ENCODE measurements around the gene THY1.
"Not testable (repeated sequence)": the region's sequence is repeated elsewhere in the genome, so short reads cannot be mapped to it uniquely, and the experiment has no call there.

Gene THY1

GRCh38 chr11:119416606-119417580, 6.1 kb downstream of the THY1 start:
- H3K36me3 ChIP-seq (ENCODE audit: control insufficient read depth in 1 of 2, insufficient read depth in 2 of 2, low read length in 2 of 2): peaks cover 3 to 8% of the 10 kb centered on the region in 2 donors
- H3K4me1 ChIP-seq (ENCODE audit: control insufficient read depth in 1 of 2, insufficient read depth in 2 of 2, low read length in 2 of 2): peaks cover 0 to 7% of the 10 kb centered on the region in 2 donors
- H3K27me3 ChIP-seq (ENCODE audit: low read depth, low read length): peaks cover 2% of the 10 kb centered on the region
- H3K9me3 ChIP-seq (ENCODE audit: control insufficient read depth in 1 of 2, low read length in 2 of 2): no peaks in the 10 kb centered on the region
- H3K27ac ChIP-seq (ENCODE audit: low read length): no peak overlapping the region
- H3K4me3 ChIP-seq (ENCODE audit: low read depth in 1 of 2, low read length in 2 of 2): no peak overlapping the region

GRCh38 chr11:119415966-119416365, 7.0 kb downstream of the THY1 start:
- no peak overlapping the region for H3K4me3 ChIP-seq (ENCODE audit: low read depth in 1 of 2, low read length in 2 of 2)
- H3K27ac ChIP-seq (ENCODE audit: low read length): no peak overlapping the region
- H3K4me1 ChIP-seq (ENCODE audit: control insufficient read depth in 1 of 2, insufficient read depth in 2 of 2, low read length in 2 of 2): no peaks in the 10 kb centered on the region
- no peaks in the 10 kb centered on the region for H3K27me3 ChIP-seq (ENCODE audit: low read depth, low read length)
- peaks cover 3 to 8% of the 10 kb centered on the region in 2 donors for H3K36me3 ChIP-seq (ENCODE audit: control insufficient read depth in 1 of 2, insufficient read depth in 2 of 2, low read length in 2 of 2)
- no peaks in the 10 kb centered on the region for H3K9me3 ChIP-seq (ENCODE audit: control insufficient read depth in 1 of 2, low read length in 2 of 2)

- no peaks in the 10 kb centered on the region for H3K4me1 ChIP-seq (ENCODE audit: control insufficient read depth in 1 of 2, insufficient read depth in 2 of 2, low read length in 2 of 2)
- H3K9me3 ChIP-seq (ENCODE audit: control insufficient read depth in 1 of 2, low read length in 2 of 2): no peaks in the 10 kb centered on the region
- H3K4me3 ChIP-seq (ENCODE audit: low read depth in 1 of 2, low read length in 2 of 2): no peak overlapping the region
- no peak overlapping the region for H3K27ac ChIP-seq (ENCODE audit: low read length)
- peaks cover 3 to 8% of the 10 kb centered on the region in 2 donors for H3K36me3 ChIP-seq (ENCODE audit: control insufficient read depth in 1 of 2, insufficient read depth in 2 of 2, low read length in 2 of 2)
- no peaks in the 10 kb centered on the region for H3K27me3 ChIP-seq (ENCODE audit: low read depth, low read length)
These were observed 7.5 kb downstream of the THY1 start for GRCh38 chr11:119415517-119415916.

- Histone ChIP-seq H3K4me3 (ENCODE audit: low read depth in 1 of 2, low read length in 2 of 2) (no peak overlapping the region), H3K36me3 (ENCODE audit: control insufficient read depth in 1 of 2, insufficient read depth in 2 of 2, low read length in 2 of 2) (peaks cover 3 to 13% of the 10 kb centered on the region in 2 donors), H3K9me3 (ENCODE audit: control insufficient read depth in 1 of 2, low read length in 2 of 2) (no peaks in the 10 kb centered on the region), H3K27me3 (ENCODE audit: low read depth, low read length) (no peaks in the 10 kb centered on the region), H3K27ac (ENCODE audit: low read length) (no peak overlapping the region), H3K4me1 (ENCODE audit: control insufficient read depth in 1 of 2, insufficient read depth in 2 of 2, low read length in 2 of 2) (no peaks in the 10 kb centered on the region)
These were observed 8.2 kb downstream of the THY1 start for GRCh38 chr11:119414734-119415133.

- H3K27me3 ChIP-seq (ENCODE audit: low read depth, low read length): no peaks in the 10 kb centered on the region
- peaks cover 3 to 10% of the 10 kb centered on the region in 2 donors for H3K36me3 ChIP-seq (ENCODE audit: control insufficient read depth in 1 of 2, insufficient read depth in 2 of 2, low read length in 2 of 2)
- H3K4me3 ChIP-seq (ENCODE audit: low read depth in 1 of 2, low read length in 2 of 2): no peak overlapping the region
These were observed 8.7 kb downstream of the THY1 start for GRCh38 chr11:119414321-119414720.

GRCh38 chr11:119412072-119412471, 10.9 kb downstream of the THY1 start:
- Histone ChIP-seq H3K27ac (ENCODE audit: low read length) (no peak overlapping the region), H3K27me3 (ENCODE audit: low read depth, low read length) (no peaks in the 10 kb centered on the region), H3K4me3 (ENCODE audit: low read depth in 1 of 2, low read length in 2 of 2) (no peak overlapping the region), H3K36me3 (ENCODE audit: control insufficient read depth in 1 of 2, insufficient read depth in 2 of 2, low read length in 2 of 2) (peaks cover 0 to 5% of the 10 kb centered on the region in 2 donors), H3K4me1 (ENCODE audit: control insufficient read depth in 1 of 2, insufficient read depth in 2 of 2, low read length in 2 of 2) (no peaks in the 10 kb centered on the region), H3K9me3 (ENCODE audit: control insufficient read depth in 1 of 2, low read length in 2 of 2) (no peaks in the 10 kb centered on the region)

More at GRCh38 chr11:119414321-119414720, 8.7 kb downstream of the THY1 start:
- no peaks in the 10 kb centered on the region for H3K4me1 ChIP-seq (ENCODE audit: control insufficient read depth in 1 of 2, insufficient read depth in 2 of 2, low read length in 2 of 2)
- no peak overlapping the region for H3K27ac ChIP-seq (ENCODE audit: low read length)
- no peaks in the 10 kb centered on the region for H3K9me3 ChIP-seq (ENCODE audit: control insufficient read depth in 1 of 2, low read length in 2 of 2)

GRCh38 chr11:119410501-119410900, 12.5 kb downstream of the THY1 start:
- H3K4me1 ChIP-seq (ENCODE audit: control insufficient read depth in 1 of 2, insufficient read depth in 2 of 2, low read length in 2 of 2): no peaks in the 10 kb centered on the region
- H3K9me3 ChIP-seq (ENCODE audit: control insufficient read depth in 1 of 2, low read length in 2 of 2): no peaks in the 10 kb centered on the region
- no peak overlapping the region for H3K27ac ChIP-seq (ENCODE audit: low read length)
- H3K36me3 ChIP-seq (ENCODE audit: control insufficient read depth in 1 of 2, insufficient read depth in 2 of 2, low read length in 2 of 2): peaks cover 0 to 5% of the 10 kb centered on the region in 2 donors
- no peaks in the 10 kb centered on the region for H3K27me3 ChIP-seq (ENCODE audit: low read depth, low read length)
- H3K4me3 ChIP-seq (ENCODE audit: low read depth in 1 of 2, low read length in 2 of 2): no peak overlapping the region

- Histone ChIP-seq H3K27ac (ENCODE audit: low read length) (no peak overlapping the region), H3K27me3 (ENCODE audit: low read depth, low read length) (no peaks in the 10 kb centered on the region), H3K4me1 (ENCODE audit: control insufficient read depth in 1 of 2, insufficient read depth in 2 of 2, low read length in 2 of 2) (no peaks in the 10 kb centered on the region), H3K4me3 (ENCODE audit: low read depth in 1 of 2, low read length in 2 of 2) (no peak overlapping the region), H3K36me3 (ENCODE audit: control insufficient read depth in 1 of 2, insufficient read depth in 2 of 2, low read length in 2 of 2) (peaks cover 0 to 5% of the 10 kb centered on the region in 2 donors), H3K9me3 (ENCODE audit: control insufficient read depth in 1 of 2, low read length in 2 of 2) (no peaks in the 10 kb centered on the region)
These were observed 13.2 kb downstream of the THY1 start for GRCh38 chr11:119409731-119410130.

GRCh38 chr11:119406005-119406404, 17.0 kb downstream of the THY1 start:
- H3K27ac ChIP-seq (ENCODE audit: low read length): no peak overlapping the region
- H3K4me3 ChIP-seq (ENCODE audit: low read depth in 1 of 2, low read length in 2 of 2): no peak overlapping the region
- no peaks in the 10 kb centered on the region for H3K4me1 ChIP-seq (ENCODE audit: control insufficient read depth in 1 of 2, insufficient read depth in 2 of 2, low read length in 2 of 2)
- no peaks in the 10 kb centered on the region for H3K27me3 ChIP-seq (ENCODE audit: low read depth, low read length)
- H3K36me3 ChIP-seq (ENCODE audit: control insufficient read depth in 1 of 2, insufficient read depth in 2 of 2, low read length in 2 of 2): peaks cover 0 to 5% of the 10 kb centered on the region in 2 donors
- no peaks in the 10 kb centered on the region for H3K9me3 ChIP-seq (ENCODE audit: control insufficient read depth in 1 of 2, low read length in 2 of 2)

GRCh38 chr11:119405448-119405847, 17.5 kb downstream of the THY1 start:
- not testable (repeated sequence) for H3K27me3 ChIP-seq (ENCODE audit: low read depth, low read length); H3K36me3 ChIP-seq (ENCODE audit: control insufficient read depth in 1 of 2, insufficient read depth in 2 of 2, low read length in 2 of 2); H3K9me3 ChIP-seq (ENCODE audit: control insufficient read depth in 1 of 2, low read length in 2 of 2); H3K27ac ChIP-seq (ENCODE audit: low read length); H3K4me3 ChIP-seq (ENCODE audit: low read depth in 1 of 2, low read length in 2 of 2); H3K4me1 ChIP-seq (ENCODE audit: control insufficient read depth in 1 of 2, insufficient read depth in 2 of 2, low read length in 2 of 2)

- Histone ChIP-seq H3K4me3 (ENCODE audit: low read depth in 1 of 2, low read length in 2 of 2) (no peak overlapping the region), H3K36me3 (ENCODE audit: control insufficient read depth in 1 of 2, insufficient read depth in 2 of 2, low read length in 2 of 2) (peaks cover 0 to 2% of the 10 kb centered on the region in 2 donors), H3K4me1 (ENCODE audit: control insufficient read depth in 1 of 2, insufficient read depth in 2 of 2, low read length in 2 of 2) (no peaks in the 10 kb centered on the region), H3K9me3 (ENCODE audit: control insufficient read depth in 1 of 2, low read length in 2 of 2) (peaks cover 0 to 9% of the 10 kb centered on the region in 2 donors), H3K27ac (ENCODE audit: low read length) (no peak overlapping the region), H3K27me3 (ENCODE audit: low read depth, low read length) (no peaks in the 10 kb centered on the region)
These were observed 18.1 kb downstream of the THY1 start for GRCh38 chr11:119404872-119405271.
